ENCODE measurements around the gene CWC25.

- no peak for TF ChIP-seq CTCF (IDR thresholded peaks at IDR 0.05)
- peak; percentile 40 to 68 (median 64) for TF ChIP-seq POLR2A (IDR thresholded peaks at IDR 0.05)
Observed at GRCh38 chr17:38799501-38800236, 25.5 kb downstream of the CWC25 start, which contains the start of gene PIP4K2B.

Data from body of pancreas (tissue), 4 donors.